ENCODE measurements around the gene PAPPA. TPM values are rescaled to one million over a fixed set of nuclear protein-coding genes. Genes with fewer than 3 reads are reported as not detected.

Gene PAPPA
- total and polyA plus RNA-seq, 2 of the 8 experiments (the other 6 are each of a cell fraction or from before 2014, with no cell fraction given) = 0.18 to 0.63 TPM

- Histone ChIP-seq H2BK20ac (ENCODE audit: low read length) (no peak overlapping the region), H3K79me1 (ENCODE audit: low read depth, low read length) (no peaks in the 10 kb centered on the region), H3K56ac (replicated peaks; ENCODE audit: insufficient read length, low read depth, low read length) (no peak overlapping the region), H4K8ac (ENCODE audit: extremely low read depth, insufficient read depth, low read length) (no peak overlapping the region), H3K4me3 (ENCODE audit: extremely low read depth in 1 of 4, insufficient read depth in 2 of 4, low read depth in 3 of 4, low read length in 4 of 4) (no peak overlapping the region), H3K36me3 (ENCODE audit: control insufficient read depth in 2 of 4, insufficient read depth in 4 of 4, low read length in 3 of 4) (no peaks in the 10 kb centered on the region), H2BK5ac (ENCODE audit: low read depth, low read length) (no peak overlapping the region), H2AFZ (ENCODE audit: low read length) (no peak overlapping the region), H2BK12ac (ENCODE audit: low read depth, low read length) (no peak overlapping the region), H2BK15ac (ENCODE audit: low read length) (no peak overlapping the region), H3K4me1 (replicated peaks in 1 of 4; ENCODE audit: control insufficient read depth in 3 of 4, insufficient read depth in 4 of 4, low read length in 3 of 4) (peaks cover 4 to 16% (median 6%) of the 10 kb centered on the region in 4 experiments; a peak in 5 of 7 replicates), H3K27me3 (replicated peaks in 1 of 4; ENCODE audit: control insufficient read depth in 3 of 4, extremely low read depth in 1 of 4, insufficient read depth in 3 of 4, low read length in 3 of 4) (peaks cover 1 to 18% (median 12%) of the 10 kb centered on the region in 4 experiments), H3K4me2 (ENCODE audit: insufficient read depth in 1 of 2, low read depth in 2 of 2, low read length in 2 of 2) (no peak overlapping the region), H3K79me2 (ENCODE audit: control insufficient read depth in 1 of 2, insufficient read depth in 2 of 2, low read length in 2 of 2) (no peaks in the 10 kb centered on the region), H2AK5ac (ENCODE audit: low read depth, low read length) (no peak overlapping the region), H3K27ac (ENCODE audit: low read depth, low read length) (no peak overlapping the region), H3K9me3 (ENCODE audit: insufficient read depth in 2 of 2, low read depth in 1 of 2, low read length in 1 of 2) (no peaks in the 10 kb centered on the region), H3K4ac (replicated peaks; ENCODE audit: insufficient read length, low read depth, low read length) (no peak overlapping the region), H3K23ac (ENCODE audit: insufficient read length) (no peak overlapping the region), H3K9ac (replicated peaks in 1 of 4; ENCODE audit: extremely low read depth in 1 of 4, low read depth in 3 of 4, low read length in 3 of 4) (no peak overlapping the region), H3K23me2 (ENCODE audit: low read depth, low read length) (peaks cover 6% of the 10 kb centered on the region), H4K91ac (replicated peaks; ENCODE audit: insufficient read length, low read length) (no peak overlapping the region), H3K18ac (ENCODE audit: extremely low read depth, low read length) (no peak overlapping the region), H4K20me1 (replicated peaks in 1 of 2; ENCODE audit: control insufficient read depth in 1 of 2, insufficient read depth in 2 of 2, low read length in 2 of 2) (no peaks in the 10 kb centered on the region), H2BK120ac (replicated peaks; ENCODE audit: low read depth, low read length) (no peak overlapping the region), H4K5ac (ENCODE audit: insufficient read length, low read depth, low read length) (no peak overlapping the region), H3K14ac (ENCODE audit: insufficient read length) (no peak overlapping the region)
- POLR2A ChIA-PET (ENCODE audit: partially characterized antibody) = no interaction called here
- CTCF ChIA-PET (ENCODE audit: partially characterized antibody) = interaction anchor here (0.5 to 3.6 kb wide), 25 partner anchors 10 to 567 kb away, joined by 3 to 29 read pairs (median 4); no protein-coding TSS in a partner anchor
- 89% methylated on average over 9 of the region's 9 CpGs; no CpG with 5 or more reads in 1 of the 2 experiments for WGBS, 2 experiments (ENCODE audit: extremely low coverage in 1 of 2, insufficient coverage in 1 of 2, insufficient read length in 1 of 2, insufficient replicate concordance in 2 of 2, low coverage in 1 of 2, low lambda C conversion rate in 2 of 2, missing lambda C conversion rate in 1 of 2)
- FAIRE-seq (no peak), DNase-seq (ENCODE audit: low read depth in 1 of 2, low spot score in 2 of 2) (no peak)
- TF ChIP-seq MAFK (IDR thresholded peaks at IDR 0.05; ENCODE audit: low read depth, low read length) = no peak
- no peak for TF ChIP-seq HDAC2 (IDR thresholded peaks at IDR 0.05; ENCODE audit: borderline replicate concordance in 1 of 2, low read depth in 2 of 2, low read length in 2 of 2)
- no peak for TF ChIP-seq KDM4A (IDR thresholded peaks at IDR 0.05; ENCODE audit: low read depth, low read length, severe bottlenecking)
- no peak for TF ChIP-seq EZH2 (IDR thresholded peaks at IDR 0.05; ENCODE audit: low read depth, low read length, severe bottlenecking)
- TF ChIP-seq POLR2AphosphoS5 (IDR thresholded peaks at IDR 0.05; ENCODE audit: low read depth, low read length) = no peak
- no peak for TF ChIP-seq CEBPB (IDR thresholded peaks at IDR 0.05; ENCODE audit: low read depth, low read length)
- TF ChIP-seq SIRT6 (IDR thresholded peaks at IDR 0.05; ENCODE audit: low read length) = no peak
- TF ChIP-seq SP1 (IDR thresholded peaks at IDR 0.05; ENCODE audit: low read depth, low read length) = no peak
- TF ChIP-seq YY1 (IDR thresholded peaks at IDR 0.05; ENCODE audit: low read depth, low read length) = no peak
- no peak for TF ChIP-seq PHF8 (conservative IDR thresholded peaks at IDR 0.05; ENCODE audit: low read depth, low read length)
- no peak for TF ChIP-seq TEAD4 (IDR thresholded peaks at IDR 0.05; ENCODE audit: low read depth, low read length)
- no peak for TF ChIP-seq TCF12 (IDR thresholded peaks at IDR 0.05; ENCODE audit: low read depth, low read length)
- no peak for TF ChIP-seq POU5F1 (IDR thresholded peaks at IDR 0.05; ENCODE audit: low read depth, low read length)
Measured at GRCh38 chr9:116160676-116161571, 7.3 kb downstream of the PAPPA start.

Data from H1 (cell line).